ENCODE measurements around the gene GNAZ.

The GNAZ gene

GRCh38 chr22:23115825-23116494 is 45.6 kb downstream of the GNAZ start:
- DNase-seq (ENCODE audit: extremely low spot score) = no peak
- CTCF ChIA-PET = interaction anchor here (14.4 kb wide), 1 partner anchor 158 kb away, joined by 214 read pairs; no protein-coding TSS in a partner anchor
- no peak for TF ChIP-seq CTCF (IDR thresholded peaks at IDR 0.05; ENCODE audit: control extremely low read depth, extremely low read depth, low read depth, missing control alignments)
- POLR2A ChIA-PET = no interaction called here

GRCh38 chr22:23116506-23117263 is 46.4 kb downstream of the GNAZ start:
- POLR2A ChIA-PET = no interaction called here
- CTCF ChIA-PET = interaction anchor here (14.4 kb wide), 1 partner anchor 159 kb away, joined by 214 read pairs; no protein-coding TSS in a partner anchor
- no peak for TF ChIP-seq CTCF (IDR thresholded peaks at IDR 0.05; ENCODE audit: control extremely low read depth, extremely low read depth, low read depth, missing control alignments)
- DNase-seq (ENCODE audit: extremely low spot score) = no peak

- POLR2A ChIA-PET = no interaction called here
- CTCF ChIA-PET = interaction anchor here (14.4 kb wide), 1 partner anchor 159 kb away, joined by 214 read pairs; no protein-coding TSS in a partner anchor
- no peak for DNase-seq (ENCODE audit: extremely low spot score)
- TF ChIP-seq CTCF (IDR thresholded peaks at IDR 0.05; ENCODE audit: control extremely low read depth, extremely low read depth, low read depth, missing control alignments) = no peak
These were observed 47.0 kb downstream of the GNAZ start for GRCh38 chr22:23117275-23117674.

GRCh38 chr22:23117891-23118646 is 47.8 kb downstream of the GNAZ start:
- DNase-seq (ENCODE audit: extremely low spot score) = no peak
- ChIA-PET POLR2A (no interaction called here), CTCF (interaction anchor here (2.0 to 14.4 kb wide), 3 partner anchors 10 to 160 kb away, joined by 7 to 214 read pairs (median 13); no protein-coding TSS in a partner anchor)
- TF ChIP-seq CTCF (IDR thresholded peaks at IDR 0.05; ENCODE audit: control extremely low read depth, extremely low read depth, low read depth, missing control alignments) = no peak

GRCh38 chr22:23118647-23119493 is 48.6 kb downstream of the GNAZ start:
- TF ChIP-seq CTCF (IDR thresholded peaks at IDR 0.05; ENCODE audit: control extremely low read depth, extremely low read depth, low read depth, missing control alignments) = no peak
- CTCF ChIA-PET = interaction anchor here (1.5 to 14.4 kb wide), 4 partner anchors 10 to 161 kb away, joined by 3 to 214 read pairs (median 10); no protein-coding TSS in a partner anchor
- POLR2A ChIA-PET = no interaction called here
- DNase-seq (ENCODE audit: extremely low spot score) = no peak
